Mesendoderm (in vitro differentiated cells): ENCODE results near the gene AS3MT.

ENCODE experiments used
- DNase-seq: peaks from one replicate; pipeline ENCODE4 v3.0.0; 2013
- H2AK5ac ChIP-seq: 2 replicates; pipeline ENCODE4 v1.6.1; 2013; ENCODE audit warnings: low read length, inconsistent platforms
- H2BK120ac ChIP-seq: 2 replicates; pipeline ENCODE4 v1.6.1; 2013; ENCODE audit warnings: low read depth, mild to moderate bottlenecking, low read length, moderate library complexity, mixed read lengths
- H2BK15ac ChIP-seq: replicated peaks from 2 replicates; pipeline ENCODE4 v1.6.1; 2013; ENCODE audit warnings: low read depth, mild to moderate bottlenecking, moderate library complexity
- H2BK5ac ChIP-seq: 2 replicates; pipeline ENCODE4 v1.6.1; 2013; ENCODE audit warnings: low read length, inconsistent platforms
- H3K18ac ChIP-seq: 2 replicates; pipeline ENCODE4 v1.6.1; 2013; ENCODE audit warnings: mild to moderate bottlenecking, low read length, mixed read lengths
- H3K23ac ChIP-seq: one replicate; pipeline ENCODE4 v1.6.1; 2013; ENCODE audit warnings: low read length
- H3K27ac ChIP-seq: 2 replicates; pipeline ENCODE4 v1.5.1; 2013; ENCODE audit warnings: low read depth, mild to moderate bottlenecking, inconsistent platforms, low read length, moderate library complexity
- H3K27me3 ChIP-seq: 2 replicates; pipeline ENCODE4 v1.6.1; 2013; ENCODE audit warnings: low read length, control low read depth, mild to moderate bottlenecking, inconsistent platforms; ENCODE audit not compliant: insufficient read depth, poor library complexity
- H3K36me3 ChIP-seq: 2 replicates; pipeline ENCODE4 v1.6.1; 2013; ENCODE audit warnings: low read length, inconsistent platforms; ENCODE audit not compliant: control insufficient read depth, insufficient read depth
- H3K4ac ChIP-seq: one replicate; pipeline ENCODE4 v1.6.1; 2013; ENCODE audit warnings: low read depth, mild to moderate bottlenecking, low read length, moderate library complexity
- H3K4me1 ChIP-seq: 2 replicates; pipeline ENCODE4 v1.6.1; 2013; ENCODE audit warnings: low read depth, low read length, inconsistent platforms; ENCODE audit not compliant: control insufficient read depth
- H3K4me2 ChIP-seq: 2 replicates; pipeline ENCODE4 v1.6.1; 2013; ENCODE audit warnings: low read length
- H3K4me3 ChIP-seq: 2 replicates; pipeline ENCODE4 v1.5.1; 2013; ENCODE audit warnings: mild to moderate bottlenecking, low read length
- H3K56ac ChIP-seq: one replicate; pipeline ENCODE4 v1.6.1; 2013; ENCODE audit warnings: low read length
- H3K79me1 ChIP-seq: 2 replicates; pipeline ENCODE4 v1.6.1; 2013; ENCODE audit warnings: low read length, inconsistent platforms
- H3K79me2 ChIP-seq: 2 replicates; pipeline ENCODE4 v1.6.1; 2013; ENCODE audit warnings: mild to moderate bottlenecking, low read length; ENCODE audit not compliant: control insufficient read depth, insufficient read depth
- H3K9ac ChIP-seq: 2 replicates; pipeline ENCODE4 v1.6.1; 2013; ENCODE audit warnings: low read length, inconsistent platforms
- H4K5ac ChIP-seq: one replicate; pipeline ENCODE4 v1.6.1; 2013; ENCODE audit warnings: low read length
- H4K8ac ChIP-seq: one replicate; pipeline ENCODE4 v1.6.1; 2013; ENCODE audit warnings: low read depth, mild to moderate bottlenecking, control low read depth, low read length, moderate library complexity
- whole genome bisulfite sequencing: extraction: QIAGEN DNeasy Blood & Tissue Kit; methylation state at CpG from one replicate; pipeline ENCODE4 v1.1.7; 2013; ENCODE audit warnings: low lambda C conversion rate, missing lambda C conversion rate; ENCODE audit not compliant: insufficient coverage; ENCODE audit errors: extremely low coverage; 5-methylcytosine and 5-hydroxymethylcytosine counted together

Gene AS3MT

GRCh38 chr10:102876747-102877153, 7.5 kb downstream of the AS3MT start:
- no peaks in the 10 kb centered on the region for H3K79me1 ChIP-seq
- H3K27me3 ChIP-seq, result no peaks in the 10 kb centered on the region
- no peaks in the 10 kb centered on the region for H3K79me2 ChIP-seq
- no peak overlapping the region for H3K23ac ChIP-seq
- H3K4me1 ChIP-seq, result no peaks in the 10 kb centered on the region
- no peak overlapping the region for H3K27ac ChIP-seq
- no peak overlapping the region for H2BK5ac ChIP-seq
- no peak overlapping the region for H2BK15ac ChIP-seq
- H3K18ac ChIP-seq, result no peak overlapping the region
- no CpG with 5 or more reads among the region's 2 CpGs for WGBS
- H2BK120ac ChIP-seq, result no peak overlapping the region
- H3K36me3 ChIP-seq, result no peaks in the 10 kb centered on the region
- no peak overlapping the region for H2AK5ac ChIP-seq
- no peak overlapping the region for H3K56ac ChIP-seq
- H3K4me2 ChIP-seq, result no peak overlapping the region
- no peak overlapping the region for H4K5ac ChIP-seq
- H3K4me3 ChIP-seq, result no peak overlapping the region
- no peak overlapping the region for H4K8ac ChIP-seq
- no peak overlapping the region for H3K4ac ChIP-seq
- no peak for DNase-seq
- no peak overlapping the region for H3K9ac ChIP-seq

- H2BK120ac ChIP-seq, result no peak overlapping the region
Observed at GRCh38 chr10:102878629-102879028, 9.4 kb downstream of the AS3MT start.

GRCh38 chr10:102880256-102880655, 11.0 kb downstream of the AS3MT start:
- no peak overlapping the region for H3K9ac ChIP-seq
- H3K27me3 ChIP-seq, result no peaks in the 10 kb centered on the region
- no peaks in the 10 kb centered on the region for H3K79me2 ChIP-seq
- no peak overlapping the region for H4K5ac ChIP-seq
- no peak overlapping the region for H4K8ac ChIP-seq
- no peak overlapping the region for H3K23ac ChIP-seq
- H2AK5ac ChIP-seq, result no peak overlapping the region
- H3K56ac ChIP-seq, result no peak overlapping the region
- H3K4ac ChIP-seq, result no peak overlapping the region
- H2BK5ac ChIP-seq, result no peak overlapping the region
- WGBS, result no CpG with 5 or more reads among the region's 2 CpGs
- no peaks in the 10 kb centered on the region for H3K79me1 ChIP-seq
- no peak overlapping the region for H2BK120ac ChIP-seq
- no peak overlapping the region for H3K4me3 ChIP-seq
- no peak for DNase-seq
- no peak overlapping the region for H2BK15ac ChIP-seq
- H3K4me1 ChIP-seq, result no peaks in the 10 kb centered on the region
- no peak overlapping the region for H3K18ac ChIP-seq
- no peak overlapping the region for H3K27ac ChIP-seq
- no peaks in the 10 kb centered on the region for H3K36me3 ChIP-seq
- H3K4me2 ChIP-seq, result no peak overlapping the region

More at GRCh38 chr10:102878629-102879028, 9.4 kb downstream of the AS3MT start:
- no peak overlapping the region for H4K5ac ChIP-seq
- no peaks in the 10 kb centered on the region for H3K79me1 ChIP-seq
- H3K23ac ChIP-seq, result no peak overlapping the region
- no peak overlapping the region for H3K18ac ChIP-seq
- no peaks in the 10 kb centered on the region for H3K4me1 ChIP-seq
- no CpG with 5 or more reads among the region's 4 CpGs for WGBS
- H2AK5ac ChIP-seq, result no peak overlapping the region
- H3K9ac ChIP-seq, result no peak overlapping the region
- H3K27me3 ChIP-seq, result no peaks in the 10 kb centered on the region
- no peak for DNase-seq
- no peak overlapping the region for H4K8ac ChIP-seq
- no peaks in the 10 kb centered on the region for H3K36me3 ChIP-seq
- H3K4me2 ChIP-seq, result no peak overlapping the region
- no peak overlapping the region for H3K56ac ChIP-seq
- H3K4ac ChIP-seq, result no peak overlapping the region
- H3K27ac ChIP-seq, result no peak overlapping the region
- no peaks in the 10 kb centered on the region for H3K79me2 ChIP-seq
- no peak overlapping the region for H3K4me3 ChIP-seq
- H2BK15ac ChIP-seq, result no peak overlapping the region
- no peak overlapping the region for H2BK5ac ChIP-seq

GRCh38 chr10:102888048-102888447, 18.8 kb downstream of the AS3MT start:
- Histone ChIP-seq H3K56ac (no peak overlapping the region), H3K18ac (no peak overlapping the region), H3K79me2 (no peaks in the 10 kb centered on the region), H3K4me1 (no peaks in the 10 kb centered on the region), H2BK5ac (no peak overlapping the region), H3K9ac (no peak overlapping the region), H3K4me3 (no peak overlapping the region), H3K27ac (no peak overlapping the region), H2AK5ac (no peak overlapping the region), H3K4ac (no peak overlapping the region), H4K5ac (no peak overlapping the region), H3K27me3 (no peaks in the 10 kb centered on the region), H3K36me3 (no peaks in the 10 kb centered on the region), H2BK15ac (no peak overlapping the region), H4K8ac (no peak overlapping the region), H3K23ac (no peak overlapping the region), H3K79me1 (no peaks in the 10 kb centered on the region), H3K4me2 (no peak overlapping the region), H2BK120ac (no peak overlapping the region)
- WGBS, result no CpG with 5 or more reads among the region's 1 CpG
- DNase-seq, result no peak

- Histone ChIP-seq H4K8ac (no peak overlapping the region), H2BK120ac (no peak overlapping the region)
Observed at GRCh38 chr10:102894466-102895213, 25.4 kb downstream of the AS3MT start.

GRCh38 chr10:102900006-102900405, 30.7 kb downstream of the AS3MT start:
- no peak overlapping the region for H3K56ac ChIP-seq
- H3K27me3 ChIP-seq, result no peaks in the 10 kb centered on the region
- WGBS, result no CpG with 5 or more reads among the region's 3 CpGs
- H3K23ac ChIP-seq, result no peak overlapping the region
- no peak overlapping the region for H2BK5ac ChIP-seq
- no peak overlapping the region for H4K8ac ChIP-seq
- H3K79me2 ChIP-seq, result no peaks in the 10 kb centered on the region
- no peak overlapping the region for H2AK5ac ChIP-seq
- no peak overlapping the region for H2BK120ac ChIP-seq
- no peak overlapping the region for H3K4me3 ChIP-seq
- no peak overlapping the region for H2BK15ac ChIP-seq
- H3K36me3 ChIP-seq, result no peaks in the 10 kb centered on the region
- H3K27ac ChIP-seq, result no peak overlapping the region
- H3K4me1 ChIP-seq, result no peaks in the 10 kb centered on the region
- DNase-seq, result no peak
- H3K9ac ChIP-seq, result no peak overlapping the region
- no peak overlapping the region for H3K4ac ChIP-seq
- H4K5ac ChIP-seq, result no peak overlapping the region
- H3K4me2 ChIP-seq, result no peak overlapping the region
- H3K79me1 ChIP-seq, result no peaks in the 10 kb centered on the region
- H3K18ac ChIP-seq, result no peak overlapping the region

More at GRCh38 chr10:102894466-102895213, 25.4 kb downstream of the AS3MT start:
- H2BK15ac ChIP-seq, result no peak overlapping the region
- no peak overlapping the region for H3K9ac ChIP-seq
- H2AK5ac ChIP-seq, result no peak overlapping the region
- no peaks in the 10 kb centered on the region for H3K4me1 ChIP-seq
- no peak overlapping the region for H3K23ac ChIP-seq
- no peak overlapping the region for H4K5ac ChIP-seq
- no CpG with 5 or more reads among the region's 4 CpGs for WGBS
- no peak overlapping the region for H3K27ac ChIP-seq
- no peaks in the 10 kb centered on the region for H3K79me2 ChIP-seq
- H3K18ac ChIP-seq, result no peak overlapping the region
- no peaks in the 10 kb centered on the region for H3K27me3 ChIP-seq
- DNase-seq, result no peak
- H3K4me3 ChIP-seq, result no peak overlapping the region
- no peaks in the 10 kb centered on the region for H3K36me3 ChIP-seq
- H3K4me2 ChIP-seq, result no peak overlapping the region
- no peak overlapping the region for H3K4ac ChIP-seq
- H3K56ac ChIP-seq, result no peak overlapping the region
- no peak overlapping the region for H2BK5ac ChIP-seq
- no peaks in the 10 kb centered on the region for H3K79me1 ChIP-seq
